ENCODE results near the gene KRTAP20-1.

Gene KRTAP20-1, protein sequence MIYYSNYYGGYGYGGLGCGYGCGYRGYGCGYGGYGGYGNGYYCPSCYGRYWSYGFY

DNA sequence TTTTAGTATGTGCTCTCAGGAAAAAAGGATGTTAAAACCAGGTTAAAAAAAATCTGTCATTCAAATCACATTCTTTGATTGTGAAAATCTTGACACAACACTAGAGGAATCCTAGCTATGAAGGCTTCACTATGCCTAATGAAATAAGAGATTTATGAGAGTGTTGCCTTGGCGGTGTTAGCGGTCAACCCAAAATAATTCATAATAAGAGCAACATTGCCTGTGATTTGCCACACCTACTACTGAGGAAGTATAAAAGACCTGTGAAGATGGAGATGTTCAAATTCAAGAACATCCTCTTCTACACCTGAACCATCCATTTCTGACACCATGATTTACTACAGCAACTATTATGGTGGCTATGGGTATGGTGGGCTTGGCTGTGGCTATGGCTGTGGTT, at the start of gene KRTAP20-1:
TSS of gene KRTAP20-1 (plus strand) at position 301 of the 400 bp plus-strand sequence. CDS start at position 331, 30 bp downstream.
- DNase-seq, result no peak

DNA sequence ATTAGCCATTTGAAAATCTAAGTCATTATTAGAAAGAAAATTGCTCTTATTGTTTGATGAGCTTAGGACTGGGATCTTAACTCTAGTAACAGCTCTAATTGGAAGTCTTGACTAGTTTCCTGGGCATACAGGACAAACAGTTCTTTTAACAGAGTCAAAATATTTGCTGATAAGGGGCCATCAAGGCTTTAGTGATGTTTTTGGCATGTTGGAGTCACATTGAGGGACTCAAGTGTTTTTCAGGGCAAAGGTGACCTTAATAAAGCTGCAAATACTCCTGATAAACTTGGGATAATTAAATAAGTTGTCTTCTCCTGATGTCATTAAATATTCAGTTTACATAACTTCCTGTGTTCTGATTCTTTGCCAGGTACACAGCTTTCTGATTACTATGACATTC, 48.6 kb upstream of the KRTAP20-1 start:
- no peak for DNase-seq

GRCh38 chr21:30577766-30578165, 38.5 kb upstream of the KRTAP20-1 start:
- no peak for DNase-seq

GRCh38 chr21:30579346-30579745, 36.9 kb upstream of the KRTAP20-1 start:
- no peak for DNase-seq

DNA sequence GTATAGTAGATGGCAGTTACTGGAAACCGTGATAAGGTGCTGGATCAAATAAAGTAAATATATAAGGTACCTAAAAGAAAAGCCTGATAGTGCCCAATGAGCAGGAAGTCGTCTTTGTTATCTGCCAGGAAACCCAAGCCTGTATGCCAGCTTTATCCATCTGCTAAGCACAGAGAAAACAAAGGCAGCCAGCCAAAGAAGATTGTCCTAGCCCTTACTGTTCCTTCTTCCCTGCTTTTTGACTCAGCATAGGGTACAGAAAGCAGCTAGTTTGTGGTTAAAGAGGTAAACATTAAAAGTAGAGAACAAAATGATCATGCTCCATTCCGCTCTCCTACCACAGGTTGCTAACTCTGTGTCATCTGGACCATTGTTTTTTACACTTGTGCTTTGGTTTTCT, 36.1 kb upstream of the KRTAP20-1 start:
- DNase-seq, result no peak

DNA sequence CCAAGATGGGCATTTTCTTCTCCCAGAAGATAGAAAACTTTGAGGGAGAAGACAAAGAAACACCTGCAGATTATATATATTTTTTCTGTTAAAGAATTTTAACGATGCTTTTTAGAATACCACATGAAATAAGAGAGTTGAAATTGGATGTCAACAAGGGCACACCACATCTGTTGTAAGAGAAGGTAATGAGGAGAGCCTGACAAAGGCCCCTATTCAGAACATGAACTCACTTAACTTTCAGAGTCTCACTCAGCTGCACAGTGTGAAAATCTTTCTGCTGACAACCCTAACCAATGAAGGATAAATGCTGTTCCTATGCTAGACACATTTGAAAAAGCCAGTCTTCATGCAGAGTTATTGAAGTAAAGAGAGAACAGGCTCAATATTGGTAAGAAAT, 33.4 kb upstream of the KRTAP20-1 start:
- no peak for DNase-seq

GRCh38 chr21:30590297-30590696, 25.9 kb upstream of the KRTAP20-1 start, which contains the start of gene KRTAP22-2:
Gene KRTAP22-2 (minus strand): TSS chr21:30590397.
- DNase-seq, result no peak

GRCh38 chr21:30592140-30592539, 24.1 kb upstream of the KRTAP20-1 start, which contains the start of gene KRTAP6-3:
Gene KRTAP6-3 (plus strand): TSS chr21:30592440. CDS start chr21:30592446, 6 bp downstream.
- no peak for DNase-seq

- no peak for DNase-seq
These were observed 17.4 kb upstream of the KRTAP20-1 start, which contains the start of gene KRTAP6-2 for GRCh38 chr21:30598802-30599201. Gene KRTAP6-2 (minus strand): TSS chr21:30598902. CDS start chr21:30598874, 28 bp downstream.

GRCh38 chr21:30600787-30601186, 15.4 kb upstream of the KRTAP20-1 start, which contains the start of gene KRTAP22-1:
Gene KRTAP22-1 (plus strand): TSS chr21:30601087.
- DNase-seq, result no peak

DNA sequence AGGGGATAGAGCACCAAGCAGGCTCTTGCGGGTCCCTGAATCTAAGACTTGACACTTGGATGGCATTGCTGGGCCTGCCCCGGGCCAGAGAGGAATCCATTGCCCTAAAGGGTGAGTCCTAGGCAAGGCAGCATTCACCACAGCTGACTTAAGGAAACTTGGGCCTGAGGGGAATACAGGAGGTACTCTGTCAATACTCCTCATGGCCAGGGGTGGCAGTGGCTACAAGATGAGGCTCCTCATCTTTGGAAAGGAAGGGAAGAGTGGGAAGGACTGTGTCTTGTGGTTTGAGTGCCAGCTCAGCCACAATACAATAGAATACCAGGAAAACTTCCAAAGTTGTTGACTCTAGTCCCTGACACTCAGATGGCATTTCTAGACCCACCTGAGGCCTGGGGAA, 10.3 kb upstream of the KRTAP20-1 start:
- DNase-seq, result no peak

- DNase-seq, result no peak
These were observed 4.1 kb upstream of the KRTAP20-1 start for GRCh38 chr21:30612132-30612531.

DNA sequence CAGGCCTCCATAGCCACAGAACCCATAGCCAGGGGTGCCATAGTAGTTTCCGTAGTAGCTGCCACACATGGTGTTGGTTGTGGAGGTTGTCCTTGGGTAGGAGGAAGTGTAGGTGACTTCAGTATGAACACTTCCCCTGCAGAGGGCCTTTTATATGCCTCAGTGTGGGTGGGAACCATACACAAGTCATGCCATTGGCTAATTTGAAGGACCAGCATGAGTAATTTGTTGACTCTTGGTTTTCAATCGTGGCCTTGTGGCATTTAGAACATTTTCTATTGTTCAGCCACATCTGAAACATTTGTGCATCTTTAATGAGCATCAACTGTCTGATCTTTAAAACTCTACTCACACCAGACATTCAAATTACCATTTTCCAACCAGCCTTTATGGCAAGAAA, 2.4 kb upstream of the KRTAP20-1 start, which contains the start of gene KRTAP6-1:
TSS of gene KRTAP6-1 (minus strand) at position 95 of the 400 bp plus-strand sequence. CDS start at position 69, 26 bp downstream.
- no peak for DNase-seq

DNA sequence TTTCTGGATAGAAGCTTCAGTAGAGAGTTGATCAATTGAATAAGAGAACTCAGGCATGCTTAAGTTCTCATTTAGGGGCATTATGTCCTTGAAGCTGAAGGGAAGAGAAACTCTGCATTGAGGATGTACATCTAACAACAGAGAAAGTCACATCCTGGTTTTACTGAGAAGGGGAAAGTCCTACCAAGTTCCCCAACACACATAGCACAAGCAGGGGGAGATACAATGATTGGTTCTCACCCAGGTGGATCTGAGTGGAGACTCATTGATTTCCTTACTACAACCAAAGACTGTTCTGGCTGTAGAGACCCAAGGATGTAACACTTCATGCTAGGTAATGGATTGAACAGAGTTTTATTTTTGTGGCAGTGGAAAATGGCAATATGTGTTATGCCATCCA, 1.0 kb upstream of the KRTAP20-1 start:
- DNase-seq, result no peak

DNA sequence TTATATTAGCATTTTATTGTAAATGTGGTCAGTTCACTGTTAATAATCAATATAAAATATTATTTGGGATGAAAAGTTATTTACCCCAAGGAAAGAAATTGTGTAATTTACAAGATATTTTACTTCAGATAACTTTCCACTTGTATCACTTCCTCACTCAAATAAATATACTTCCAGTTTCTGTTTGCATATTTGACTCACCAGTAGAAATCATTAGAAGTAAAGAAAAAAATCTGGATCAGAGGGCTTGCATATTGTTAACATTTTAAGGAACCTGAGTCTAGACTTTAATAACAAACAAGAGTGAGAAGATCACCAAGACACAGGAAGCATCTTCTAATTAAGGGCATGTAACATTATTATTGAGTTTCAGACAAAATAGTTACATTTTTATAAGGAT, 3.9 kb downstream of the KRTAP20-1 start:
- no peak for DNase-seq

- DNase-seq, result no peak
These were observed 4.3 kb downstream of the KRTAP20-1 start, which contains the start of gene KRTAP20-4 for GRCh38 chr21:30620522-30620921. Gene KRTAP20-4 (plus strand): TSS chr21:30620627.

DNA sequence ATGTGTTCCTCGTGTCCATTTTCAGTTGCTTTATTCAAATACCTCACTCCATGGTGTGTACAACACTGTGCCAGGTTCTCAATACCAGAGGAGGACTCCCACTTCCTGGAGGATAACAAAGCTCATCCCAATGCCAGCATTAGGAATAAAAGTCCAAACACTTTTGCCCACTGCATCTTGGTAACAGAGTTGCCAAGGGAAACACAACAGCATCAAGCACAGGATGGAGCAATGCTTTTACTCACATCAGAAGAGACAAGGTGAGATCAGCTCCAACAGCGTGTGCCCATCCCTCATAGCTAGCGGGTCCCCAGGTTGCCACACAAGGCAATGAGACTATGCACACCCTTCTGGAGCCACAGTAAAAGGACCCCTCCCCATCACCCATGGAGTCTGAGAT, 7.1 kb downstream of the KRTAP20-1 start:
- DNase-seq, result no peak

DNA sequence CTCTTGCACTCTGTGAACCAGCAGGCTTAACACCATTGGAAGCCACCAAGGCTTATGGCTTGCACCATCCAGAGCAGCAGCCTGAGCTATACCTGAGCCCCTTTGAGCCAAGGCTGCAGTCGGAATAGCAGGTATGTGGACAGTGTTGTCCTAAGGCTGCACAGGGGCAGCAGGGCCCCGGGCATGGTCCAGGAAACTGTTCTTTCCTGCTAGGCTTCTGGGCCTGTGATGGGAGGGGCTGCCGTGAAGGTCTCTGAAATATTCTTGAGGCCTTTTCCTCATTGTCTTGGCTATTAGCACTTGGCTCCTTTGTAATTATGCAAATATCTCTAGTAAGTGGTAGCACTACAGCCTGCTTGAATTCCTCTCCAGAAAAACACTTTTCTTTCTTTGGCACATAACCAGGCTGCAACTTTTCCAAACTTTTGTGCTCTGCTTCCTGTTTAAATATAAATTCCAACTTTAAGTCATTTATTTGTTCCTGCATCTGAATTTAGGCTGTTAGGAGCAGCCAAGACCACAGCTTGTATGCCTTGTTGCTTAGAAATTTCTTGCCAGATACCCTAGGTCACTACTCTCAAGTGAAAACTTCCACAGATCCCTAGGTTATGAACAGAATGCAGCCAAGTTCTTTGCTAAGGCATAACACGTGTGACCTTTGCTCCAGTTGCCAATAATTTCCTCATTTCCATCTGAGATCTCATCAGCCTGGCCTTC, 9.4 kb downstream of the KRTAP20-1 start:
- no peak for DNase-seq

- no peak for DNase-seq
These were observed 11.9 kb downstream of the KRTAP20-1 start for GRCh38 chr21:30628109-30628508.

- no peak for DNase-seq
These were observed 13.0 kb downstream of the KRTAP20-1 start for GRCh38 chr21:30629200-30629599.

DNA sequence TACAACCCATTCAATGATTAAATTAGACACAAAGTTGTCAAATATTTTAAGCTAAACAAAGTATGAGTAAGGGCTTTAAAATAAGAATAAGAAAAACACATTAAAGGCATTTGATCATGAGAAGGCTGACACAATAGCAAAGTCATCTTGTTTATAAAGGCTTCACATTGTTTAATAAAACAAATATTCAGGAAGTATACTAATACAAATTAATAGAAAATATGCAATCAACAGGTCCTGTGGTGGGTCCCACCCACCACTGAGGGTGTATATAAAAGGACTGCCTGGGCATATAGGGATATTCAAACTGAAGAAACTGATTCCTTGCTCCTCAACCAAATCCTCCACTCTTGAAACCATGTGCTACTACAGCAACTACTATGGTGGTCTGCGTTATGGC, 18.7 kb downstream of the KRTAP20-1 start, which contains the start of gene KRTAP20-2:
TSS of gene KRTAP20-2 (plus strand) at position 301 of the 400 bp plus-strand sequence. CDS start at position 359, 58 bp downstream.
- DNase-seq, result no peak

DNA sequence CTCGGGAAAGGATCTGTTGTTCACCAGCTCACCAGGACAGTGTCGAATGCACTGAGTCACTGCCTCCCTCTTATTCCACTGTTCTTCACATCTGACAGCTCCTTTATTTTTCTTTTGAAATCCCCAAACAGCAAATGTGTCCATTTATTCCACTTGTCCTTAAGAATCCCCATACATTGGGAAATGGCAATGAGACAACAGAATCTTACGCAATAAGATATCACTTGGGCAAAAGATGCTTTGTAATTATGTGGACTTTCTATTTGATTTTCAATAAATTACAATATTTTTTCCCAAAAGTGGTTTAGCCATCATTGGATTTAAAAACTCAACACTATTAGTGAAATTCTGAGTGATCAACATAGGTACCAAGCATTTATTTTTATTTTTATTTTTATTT, 22.5 kb downstream of the KRTAP20-1 start:
- no peak for DNase-seq

- DNase-seq, result no peak
These were observed 26.3 kb downstream of the KRTAP20-1 start, which contains the start of gene KRTAP20-3 for GRCh38 chr21:30642564-30642963. Gene KRTAP20-3 (plus strand): TSS chr21:30642864.

- DNase-seq, result no peak
These were observed 30.7 kb downstream of the KRTAP20-1 start for GRCh38 chr21:30646904-30647414.

All from COR-L47 (cell line).